ENCODE measurements around the gene BSND.

GRCh38 chr1:55052221-55053142 is 53.7 kb downstream of the BSND start:
- TF ChIP-seq BACH2 (CRISPR knock-in tag; IDR thresholded peaks at IDR 0.05; ENCODE audit: borderline replicate concordance) (no peak), GLIS3 (CRISPR knock-in tag; IDR thresholded peaks at IDR 0.05) (no peak), CSDC2 (CRISPR knock-in tag; IDR thresholded peaks at IDR 0.05) (no peak), ZNF70 (CRISPR knock-in tag; IDR thresholded peaks at IDR 0.05) (no peak), PPARA (CRISPR knock-in tag; IDR thresholded peaks at IDR 0.05; ENCODE audit: borderline replicate concordance) (no peak), ZFP3 (CRISPR knock-in tag; IDR thresholded peaks at IDR 0.05) (no peak), ISL1 (CRISPR knock-in tag; IDR thresholded peaks at IDR 0.05) (no peak), OSR1 (CRISPR knock-in tag; IDR thresholded peaks at IDR 0.05) (no peak)
- TF ChIP-seq, protein P1, sequence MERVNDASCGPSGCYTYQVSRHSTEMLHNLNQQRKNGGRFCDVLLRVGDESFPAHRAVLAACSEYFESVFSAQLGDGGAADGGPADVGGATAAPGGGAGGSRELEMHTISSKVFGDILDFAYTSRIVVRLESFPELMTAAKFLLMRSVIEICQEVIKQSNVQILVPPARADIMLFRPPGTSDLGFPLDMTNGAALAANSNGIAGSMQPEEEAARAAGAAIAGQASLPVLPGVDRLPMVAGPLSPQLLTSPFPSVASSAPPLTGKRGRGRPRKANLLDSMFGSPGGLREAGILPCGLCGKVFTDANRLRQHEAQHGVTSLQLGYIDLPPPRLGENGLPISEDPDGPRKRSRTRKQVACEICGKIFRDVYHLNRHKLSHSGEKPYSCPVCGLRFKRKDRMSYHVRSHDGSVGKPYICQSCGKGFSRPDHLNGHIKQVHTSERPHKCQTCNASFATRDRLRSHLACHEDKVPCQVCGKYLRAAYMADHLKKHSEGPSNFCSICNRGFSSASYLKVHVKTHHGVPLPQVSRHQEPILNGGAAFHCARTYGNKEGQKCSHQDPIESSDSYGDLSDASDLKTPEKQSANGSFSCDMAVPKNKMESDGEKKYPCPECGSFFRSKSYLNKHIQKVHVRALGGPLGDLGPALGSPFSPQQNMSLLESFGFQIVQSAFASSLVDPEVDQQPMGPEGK (CRISPR knock-in tag; IDR thresholded peaks at IDR 0.05; ENCODE audit: borderline replicate concordance): no peak
- TF ChIP-seq, protein P2, sequence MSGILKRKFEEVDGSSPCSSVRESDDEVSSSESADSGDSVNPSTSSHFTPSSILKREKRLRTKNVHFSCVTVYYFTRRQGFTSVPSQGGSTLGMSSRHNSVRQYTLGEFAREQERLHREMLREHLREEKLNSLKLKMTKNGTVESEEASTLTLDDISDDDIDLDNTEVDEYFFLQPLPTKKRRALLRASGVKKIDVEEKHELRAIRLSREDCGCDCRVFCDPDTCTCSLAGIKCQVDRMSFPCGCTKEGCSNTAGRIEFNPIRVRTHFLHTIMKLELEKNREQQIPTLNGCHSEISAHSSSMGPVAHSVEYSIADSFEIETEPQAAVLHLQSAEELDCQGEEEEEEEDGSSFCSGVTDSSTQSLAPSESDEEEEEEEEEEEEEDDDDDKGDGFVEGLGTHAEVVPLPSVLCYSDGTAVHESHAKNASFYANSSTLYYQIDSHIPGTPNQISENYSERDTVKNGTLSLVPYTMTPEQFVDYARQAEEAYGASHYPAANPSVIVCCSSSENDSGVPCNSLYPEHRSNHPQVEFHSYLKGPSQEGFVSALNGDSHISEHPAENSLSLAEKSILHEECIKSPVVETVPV (CRISPR knock-in tag; IDR thresholded peaks at IDR 0.05): no peak
- TF ChIP-seq, protein P3, sequence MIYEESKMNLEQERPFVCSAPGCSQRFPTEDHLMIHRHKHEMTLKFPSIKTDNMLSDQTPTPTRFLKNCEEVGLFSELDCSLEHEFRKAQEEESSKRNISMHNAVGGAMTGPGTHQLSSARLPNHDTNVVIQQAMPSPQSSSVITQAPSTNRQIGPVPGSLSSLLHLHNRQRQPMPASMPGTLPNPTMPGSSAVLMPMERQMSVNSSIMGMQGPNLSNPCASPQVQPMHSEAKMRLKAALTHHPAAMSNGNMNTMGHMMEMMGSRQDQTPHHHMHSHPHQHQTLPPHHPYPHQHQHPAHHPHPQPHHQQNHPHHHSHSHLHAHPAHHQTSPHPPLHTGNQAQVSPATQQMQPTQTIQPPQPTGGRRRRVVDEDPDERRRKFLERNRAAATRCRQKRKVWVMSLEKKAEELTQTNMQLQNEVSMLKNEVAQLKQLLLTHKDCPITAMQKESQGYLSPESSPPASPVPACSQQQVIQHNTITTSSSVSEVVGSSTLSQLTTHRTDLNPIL (CRISPR knock-in tag; IDR thresholded peaks at IDR 0.05; ENCODE audit: low read depth): no peak
